ENCODE measurements around the gene MAP4K3. TPM values are rescaled to one million over a fixed set of nuclear protein-coding genes. Genes with fewer than 3 reads are reported as not detected.
"Not testable (repeated sequence)": the region's sequence is repeated elsewhere in the genome, so short reads cannot be mapped to it uniquely, and the experiment has no call there.

MAP4K3 gene
- total RNA-seq, 1 donor from 2014 or later: 142 TPM

DNA sequence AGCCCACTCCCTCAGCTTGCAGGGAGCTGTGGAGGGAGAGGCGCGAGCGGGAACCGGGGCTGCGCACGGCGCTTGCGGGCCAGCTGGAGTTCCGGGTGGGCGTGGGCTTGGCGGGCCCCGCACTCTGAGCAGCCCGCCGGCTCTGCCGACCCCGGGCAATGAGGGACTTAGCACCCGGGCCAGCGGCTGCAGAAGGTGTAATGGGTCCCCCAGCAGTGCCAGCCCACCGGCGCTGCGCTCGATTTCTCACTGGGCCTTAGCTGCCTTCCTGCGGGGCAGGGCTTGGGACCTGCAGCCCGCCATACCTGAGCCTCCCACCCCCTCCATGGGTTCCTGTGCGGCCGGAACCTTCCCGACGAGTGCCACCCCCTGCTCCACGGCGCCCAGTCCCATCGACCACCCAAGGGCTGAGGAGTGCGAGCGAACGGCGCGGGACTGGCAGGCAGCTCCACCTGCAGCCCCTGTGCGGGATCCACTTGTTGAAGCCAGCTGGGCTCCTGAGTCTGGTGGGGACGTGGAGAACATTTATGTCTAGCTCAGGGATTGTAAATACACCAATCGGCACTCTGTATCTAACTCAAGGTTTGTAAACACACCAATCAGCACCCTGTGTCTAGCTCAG, 192.7 kb downstream of the MAP4K3 start:
- not testable (repeated sequence) for DNase-seq (ENCODE audit: low spot score)

DNA sequence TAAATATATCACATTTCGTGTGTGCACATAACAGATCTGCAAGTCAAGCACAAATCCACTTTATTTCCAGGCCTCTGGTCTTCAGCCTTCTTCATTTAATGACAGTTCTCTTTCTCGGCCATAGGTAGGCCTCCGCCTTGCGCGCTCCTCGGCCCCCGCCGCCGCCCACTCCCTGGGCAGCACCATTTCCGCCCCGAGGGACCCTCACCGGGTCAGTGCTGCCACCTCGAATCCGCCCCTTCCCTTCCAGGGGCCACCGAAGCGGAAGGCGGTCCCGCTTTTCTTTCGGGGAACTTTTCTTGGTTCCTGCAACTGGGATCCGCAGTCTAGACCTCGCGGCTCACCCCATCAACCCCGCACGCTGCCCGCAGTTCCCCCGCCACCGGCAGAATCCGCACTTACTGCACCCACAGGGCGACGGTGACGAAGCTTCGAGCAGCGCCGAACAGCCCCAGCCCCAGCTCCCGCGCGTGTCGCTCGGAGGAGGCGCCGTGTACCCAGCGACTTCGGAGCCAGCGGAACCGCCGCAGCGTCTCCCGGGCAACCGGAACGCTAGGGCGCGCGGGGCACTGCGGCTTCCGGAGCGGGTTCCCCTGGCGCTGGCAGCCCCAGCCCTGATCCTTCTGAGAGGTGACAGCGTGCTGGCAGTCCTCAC, 193.5 kb downstream of the MAP4K3 start, which contains the start of gene CDKL4:
Gene CDKL4 (minus strand): TSS at position 502 of the 655 bp plus-strand sequence.
- DNase-seq (ENCODE audit: low spot score): no peak

DNA sequence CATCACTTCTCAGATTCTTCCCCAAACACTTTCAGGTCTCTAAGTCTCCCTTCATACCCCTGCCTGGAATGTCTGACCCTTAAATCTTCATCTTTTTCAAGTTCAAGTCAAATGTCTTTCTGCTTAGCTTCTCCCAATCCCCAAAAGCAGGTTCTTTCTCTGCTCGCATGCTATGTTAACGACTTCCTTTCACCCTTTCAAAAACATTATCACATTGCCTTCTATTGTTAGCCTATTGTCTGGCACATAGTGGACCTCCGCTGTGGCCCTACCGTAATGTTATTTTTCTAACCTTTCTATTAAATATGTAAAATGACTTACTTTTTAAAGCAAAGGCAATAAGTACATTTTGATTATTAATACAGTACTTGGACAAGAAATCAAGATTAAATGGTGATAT, 195.5 kb downstream of the MAP4K3 start:
- DNase-seq (ENCODE audit: low spot score): no peak

DNA sequence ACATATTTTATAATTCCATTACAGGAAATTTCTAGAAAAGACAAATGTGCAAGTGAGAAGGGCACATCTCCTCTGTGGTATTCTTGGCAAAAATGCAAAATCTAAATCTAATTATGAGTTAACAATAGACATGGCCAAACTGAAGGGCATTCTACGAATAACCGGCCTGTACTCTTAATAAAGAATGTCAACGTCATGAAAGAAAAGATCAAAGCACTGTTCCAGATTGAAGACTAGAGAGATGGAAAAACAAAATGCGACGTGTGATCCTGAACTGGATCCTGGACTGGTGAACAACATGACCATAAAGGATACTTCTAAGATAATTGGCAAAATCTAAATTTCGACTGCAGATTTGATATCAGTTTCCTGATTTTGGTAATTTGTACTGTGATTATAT, 196.3 kb downstream of the MAP4K3 start:
- no peak for DNase-seq (ENCODE audit: low spot score)

DNA sequence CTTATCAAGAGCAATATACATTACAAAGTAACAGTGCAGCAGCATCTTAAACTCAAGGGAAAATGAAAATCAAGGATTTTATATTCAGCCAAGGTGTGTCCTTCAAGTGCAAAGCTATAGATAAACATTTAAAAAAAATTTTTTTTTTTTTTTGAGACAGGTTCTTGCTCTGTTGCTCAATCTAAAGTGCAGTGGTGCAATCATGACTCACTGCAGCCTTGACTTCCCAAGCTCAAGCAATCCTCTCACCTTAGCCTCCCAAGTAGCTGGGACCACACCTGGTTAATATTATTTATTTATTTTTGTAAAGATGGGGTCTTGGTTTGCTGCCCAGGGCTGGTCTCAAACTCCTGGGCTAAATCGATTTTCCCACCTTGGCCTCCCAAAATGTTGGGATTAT, 202.3 kb downstream of the MAP4K3 start:
- no peak for DNase-seq (ENCODE audit: low spot score)

DNA sequence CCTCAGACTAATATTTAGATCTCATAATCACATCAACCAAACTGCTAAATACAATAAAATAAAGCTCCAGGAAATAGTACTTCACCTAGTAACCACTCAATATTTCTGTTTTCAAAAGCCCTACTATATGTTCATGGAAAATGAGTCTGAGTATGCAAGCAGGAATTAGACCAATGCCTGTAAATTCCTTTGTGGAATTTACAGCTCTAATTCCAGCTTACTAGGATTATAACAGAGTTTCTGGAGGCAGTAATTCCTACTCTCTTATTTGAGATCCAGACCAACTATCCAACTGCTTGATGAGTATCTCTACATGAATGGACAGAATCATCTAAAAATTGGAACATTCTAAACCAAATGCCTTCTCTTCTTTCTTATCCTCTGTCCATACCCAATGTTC, 204.9 kb downstream of the MAP4K3 start:
- peak; percentile 18 for DNase-seq (ENCODE audit: low spot score)

DNA sequence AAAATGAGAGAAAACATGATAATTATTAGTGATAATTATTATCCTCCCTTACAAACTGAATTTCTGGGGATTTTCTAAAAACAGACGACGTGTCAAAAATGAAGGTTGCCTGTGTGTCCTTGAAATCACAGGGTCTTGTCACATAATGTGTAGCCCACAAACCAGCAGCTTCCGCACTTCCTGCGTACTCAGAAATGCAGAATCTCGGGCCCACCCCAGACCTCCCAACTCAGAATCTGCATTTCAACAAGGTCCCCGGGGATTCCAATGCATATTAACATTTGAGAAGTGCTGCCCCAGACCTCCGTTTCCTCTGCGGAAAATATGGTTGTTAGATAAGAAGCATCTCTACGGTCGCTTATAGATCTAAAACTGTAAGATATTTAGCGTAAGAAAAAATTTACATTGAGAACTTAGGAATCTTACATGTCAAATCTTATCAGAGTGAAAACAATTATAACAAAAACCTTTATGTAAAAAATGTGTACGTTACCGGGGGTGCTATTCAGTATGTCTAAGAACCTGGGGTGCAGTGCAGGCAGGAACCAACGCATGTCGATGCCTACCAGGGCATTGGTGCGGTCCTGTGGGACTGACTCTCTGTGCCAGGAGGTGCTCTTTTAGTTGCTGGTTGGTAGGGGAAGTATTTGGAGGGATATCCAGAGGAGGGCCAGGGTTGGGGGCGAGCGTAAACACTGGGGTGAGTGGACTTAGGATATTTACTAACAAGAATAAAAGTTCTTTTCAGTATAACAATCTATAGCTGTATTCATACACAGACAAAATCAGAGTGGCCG, 208.5 kb downstream of the MAP4K3 start:
- peak; percentile 27 for DNase-seq (ENCODE audit: low spot score)

DNA sequence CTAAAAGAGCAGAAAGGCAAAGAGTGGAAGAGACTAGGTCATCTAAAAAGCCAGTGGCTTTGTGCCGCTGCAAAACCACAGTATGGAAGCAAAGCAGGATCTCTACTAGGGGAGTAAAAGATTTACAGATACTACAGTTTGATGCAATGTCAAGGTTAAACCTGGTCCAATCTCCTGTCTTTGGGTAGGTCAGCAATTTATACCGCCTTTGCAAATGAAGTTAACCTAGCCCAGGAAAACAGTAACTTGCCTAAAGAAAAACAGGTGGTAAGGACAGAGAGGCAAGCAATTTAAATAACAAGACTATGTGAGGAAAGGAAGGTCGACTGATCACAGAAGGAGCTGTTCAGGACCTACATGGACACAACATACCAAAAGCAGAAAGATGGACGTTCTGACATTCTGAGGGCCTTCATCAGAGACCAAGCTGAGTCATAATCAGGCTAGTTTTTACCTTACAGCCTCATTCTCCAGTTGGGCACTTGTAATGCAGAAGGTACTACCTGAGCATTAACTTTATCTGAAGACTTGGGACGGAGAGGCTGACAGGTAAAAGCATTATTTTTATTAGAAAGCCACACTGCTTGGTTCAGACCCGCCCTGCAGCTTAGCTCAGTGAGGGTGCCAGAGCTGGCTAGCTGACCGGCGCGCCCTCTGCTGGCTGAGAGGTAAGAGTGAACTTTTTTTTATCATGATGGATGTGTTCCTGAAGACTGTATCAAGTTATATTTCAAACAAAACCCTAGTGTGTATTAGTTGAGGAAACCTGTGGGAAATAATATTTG, 209.3 kb downstream of the MAP4K3 start:
- DNase-seq (ENCODE audit: low spot score): peak; percentile 78

DNA sequence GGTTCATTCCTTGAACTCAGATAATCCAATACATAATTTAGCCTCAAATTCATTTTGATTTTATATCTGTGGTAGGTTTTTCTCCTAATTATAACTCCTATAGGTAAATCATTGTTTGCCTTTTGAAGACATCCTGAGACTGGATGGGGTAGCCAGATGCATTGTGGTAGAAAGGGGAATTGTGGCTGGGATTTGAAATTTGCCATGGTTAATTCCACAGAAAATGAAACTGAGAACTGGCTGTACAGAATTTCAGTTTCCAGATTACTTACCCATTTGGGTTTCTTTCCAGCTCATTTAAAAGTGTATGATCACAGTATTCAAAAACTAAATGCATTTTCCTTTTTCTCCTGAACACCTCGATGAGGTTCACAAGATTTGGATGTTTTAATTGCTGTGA, 211.5 kb downstream of the MAP4K3 start:
- no peak for DNase-seq (ENCODE audit: low spot score)

DNA sequence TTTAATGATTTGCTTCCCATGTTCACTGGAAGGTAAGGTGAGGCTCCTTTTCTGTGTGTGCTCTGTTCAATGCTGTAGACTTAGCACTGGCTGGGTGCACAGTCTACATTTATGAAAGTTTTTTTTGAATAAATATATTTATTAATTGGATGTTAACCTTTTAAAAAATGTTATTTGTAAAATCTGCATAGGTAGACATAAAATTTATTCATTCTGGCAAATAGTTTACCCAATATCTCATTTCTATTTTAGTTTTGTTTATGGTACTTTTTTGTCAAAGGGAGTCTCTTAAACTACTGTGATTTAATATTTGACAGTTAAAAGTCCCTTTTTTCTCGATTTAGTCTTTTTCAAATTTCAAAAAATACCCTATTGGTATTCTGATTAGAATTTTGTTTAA, 213.2 kb downstream of the MAP4K3 start:
- no peak for DNase-seq (ENCODE audit: low spot score)

DNA sequence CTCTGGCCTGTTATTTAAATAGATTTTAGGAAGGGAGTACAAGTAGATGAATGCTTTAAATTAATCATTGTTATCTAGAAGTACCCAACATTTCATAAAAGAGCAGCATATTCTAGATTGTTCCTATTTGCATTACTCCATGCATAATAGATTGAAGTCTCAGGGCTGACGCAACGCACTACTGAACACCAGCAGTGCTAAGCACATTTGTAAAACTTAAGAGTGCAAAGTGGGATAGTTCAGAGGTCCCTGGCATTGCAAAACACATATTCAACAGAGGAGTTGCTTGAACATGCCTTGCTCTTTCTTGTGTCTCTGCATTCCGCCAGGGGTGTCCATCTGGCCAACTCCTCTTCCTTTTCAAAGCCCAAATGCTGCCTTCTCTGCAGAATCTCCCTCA, 215.6 kb downstream of the MAP4K3 start:
- no peak for DNase-seq (ENCODE audit: low spot score)

DNA sequence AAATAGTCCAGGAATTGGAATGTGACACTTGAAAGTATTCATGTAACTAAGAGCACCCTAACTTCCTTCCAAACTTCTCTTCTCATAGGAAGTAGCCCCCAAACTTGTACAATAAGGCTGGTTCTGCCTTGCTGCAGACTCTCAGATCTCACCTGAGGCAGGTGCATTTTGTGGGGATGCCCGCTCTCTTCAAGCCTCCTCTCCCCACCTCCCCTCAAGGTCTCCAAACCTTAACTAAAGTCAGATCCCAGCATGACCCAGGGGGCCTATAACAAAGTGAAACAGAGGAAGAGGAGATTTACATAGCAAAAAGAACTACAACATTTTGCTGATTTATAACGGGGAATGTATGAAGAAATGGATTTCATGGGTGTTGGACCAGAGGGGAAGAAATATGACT, 216.9 kb downstream of the MAP4K3 start:
- DNase-seq (ENCODE audit: low spot score): no peak

DNA sequence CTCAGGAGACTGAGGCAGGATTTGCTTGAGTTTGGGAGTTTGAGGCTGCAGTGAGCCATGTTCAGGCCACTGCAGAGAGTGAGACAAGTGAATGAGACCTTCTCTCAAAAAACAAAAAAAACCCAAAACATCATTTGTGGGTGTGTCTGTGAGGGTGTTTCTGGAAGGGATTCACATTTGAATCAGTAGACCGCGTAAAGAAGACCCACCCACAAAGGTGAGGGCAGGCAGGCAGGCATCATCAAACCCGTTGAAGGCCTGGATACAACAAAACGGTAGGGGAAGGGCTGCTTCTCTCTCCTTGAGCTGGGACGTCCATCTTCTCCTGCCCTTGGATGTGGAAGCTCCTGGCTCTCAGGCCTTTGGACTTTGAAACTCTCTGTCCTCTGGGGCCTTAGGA, 218.7 kb downstream of the MAP4K3 start:
- DNase-seq (ENCODE audit: low spot score): no peak

DNA sequence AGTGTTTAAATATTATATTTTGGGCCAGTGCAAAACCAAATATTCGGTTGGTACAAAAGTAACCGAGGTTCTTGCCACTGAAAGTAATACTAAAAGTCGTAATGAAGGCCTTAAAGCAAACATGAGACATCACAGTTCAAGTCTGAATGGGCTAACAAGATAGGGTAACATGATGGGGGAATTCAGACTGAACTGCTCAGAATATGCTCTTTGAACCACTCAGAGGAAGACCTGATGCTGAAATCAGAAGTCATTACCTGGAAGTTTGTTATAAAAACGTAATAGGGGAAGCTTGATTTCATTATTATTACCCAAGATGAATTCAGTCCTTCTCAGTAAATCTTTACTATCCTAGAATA, 219.9 kb downstream of the MAP4K3 start:
- no peak for DNase-seq (ENCODE audit: low spot score)

DNA sequence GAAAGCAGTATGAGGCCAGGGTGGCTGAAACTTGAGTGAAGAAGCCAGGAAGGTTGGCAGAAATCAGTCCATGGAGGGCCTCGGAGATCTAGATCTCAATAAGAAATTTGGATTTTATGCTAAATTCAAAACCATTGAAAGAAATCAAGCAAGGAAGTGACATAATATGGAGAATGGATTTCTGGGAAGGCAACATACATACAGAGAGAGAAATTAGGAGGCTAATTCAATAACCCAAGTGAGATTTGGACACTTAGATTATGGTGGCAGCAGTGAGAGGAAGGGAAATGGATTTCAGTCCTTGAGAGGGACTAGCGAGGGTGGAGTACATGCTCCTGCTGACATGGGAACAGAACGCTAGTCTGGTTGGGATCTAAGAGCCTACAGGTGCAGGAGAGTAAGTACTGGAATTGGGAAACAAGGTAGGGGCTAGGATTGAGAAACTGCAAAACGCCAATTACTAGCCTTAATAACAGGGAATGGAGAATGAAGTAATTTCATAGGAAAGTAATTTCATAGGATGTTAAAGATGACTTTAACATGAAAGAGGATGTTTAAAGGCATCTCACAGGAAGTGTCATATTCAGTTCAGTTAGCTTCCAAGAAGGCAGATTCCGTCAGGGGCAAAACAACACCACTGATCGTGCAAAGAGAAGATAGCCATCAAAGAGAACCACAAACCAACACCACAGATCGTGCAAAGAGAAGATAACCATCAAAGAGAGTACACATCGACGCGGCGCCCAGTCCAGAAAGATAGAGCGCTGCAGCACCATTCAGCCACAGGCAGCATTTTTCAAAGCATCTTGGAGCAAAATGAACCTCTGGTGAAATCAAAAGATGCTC, 220.5 kb downstream of the MAP4K3 start:
- DNase-seq (ENCODE audit: low spot score): no peak

DNA sequence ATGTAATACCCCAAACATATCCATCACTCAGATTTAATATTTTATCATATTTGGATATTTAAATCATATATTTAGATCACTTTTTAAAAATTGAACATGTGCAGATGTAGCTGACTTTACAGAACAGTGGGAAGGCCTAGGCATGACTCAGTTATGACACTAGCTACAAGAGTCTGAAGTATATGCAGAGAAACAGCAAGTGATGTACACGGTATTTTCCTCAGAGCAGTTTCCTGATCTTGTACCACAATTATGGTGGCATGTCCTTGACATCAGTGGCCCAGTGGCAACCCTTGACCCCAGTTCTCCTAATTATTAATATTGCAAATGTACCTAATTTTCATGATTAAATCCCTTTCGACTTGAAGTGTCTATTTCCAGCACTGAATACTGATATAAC, 221.5 kb downstream of the MAP4K3 start:
- no peak for DNase-seq (ENCODE audit: low spot score)

DNA sequence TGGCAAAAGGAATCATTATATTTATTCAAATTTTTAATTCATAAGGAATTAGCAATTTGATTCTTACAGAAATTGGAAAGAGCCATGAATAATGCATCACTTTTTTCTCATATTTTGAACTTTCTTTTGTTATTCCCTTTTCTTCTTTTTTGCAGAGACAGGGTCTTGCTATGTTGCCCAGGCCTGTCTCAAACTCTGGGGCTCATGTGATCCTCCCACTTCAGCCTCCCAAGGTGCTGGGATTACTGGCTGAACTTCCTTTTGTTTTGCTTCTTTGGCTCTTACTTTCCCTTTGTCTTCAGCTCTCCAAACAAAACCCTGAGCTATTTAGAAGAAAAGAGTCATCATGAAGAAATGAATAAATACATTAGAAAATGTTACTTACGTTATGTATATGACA, 224.1 kb downstream of the MAP4K3 start:
- DNase-seq (ENCODE audit: low spot score): no peak

DNA sequence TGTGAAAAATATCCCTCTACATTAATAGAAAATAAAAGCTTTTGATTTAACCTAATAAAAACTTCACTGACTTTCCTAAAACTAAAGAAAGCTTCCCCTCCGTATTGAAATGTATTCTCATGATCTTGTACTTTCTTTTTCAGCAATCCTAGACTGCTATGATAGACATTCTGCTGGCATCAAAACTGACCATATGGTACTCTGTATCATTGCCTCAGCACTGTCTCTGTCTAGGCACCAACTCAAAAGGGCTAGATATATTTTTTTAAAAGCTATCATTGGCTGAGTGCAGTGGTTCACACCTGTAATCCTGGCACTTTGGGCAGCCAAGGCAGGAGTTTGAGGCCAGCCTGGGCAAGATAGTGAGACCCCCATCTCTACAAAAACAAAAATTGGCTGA, 226.2 kb downstream of the MAP4K3 start:
- no peak for DNase-seq (ENCODE audit: low spot score)

DNA sequence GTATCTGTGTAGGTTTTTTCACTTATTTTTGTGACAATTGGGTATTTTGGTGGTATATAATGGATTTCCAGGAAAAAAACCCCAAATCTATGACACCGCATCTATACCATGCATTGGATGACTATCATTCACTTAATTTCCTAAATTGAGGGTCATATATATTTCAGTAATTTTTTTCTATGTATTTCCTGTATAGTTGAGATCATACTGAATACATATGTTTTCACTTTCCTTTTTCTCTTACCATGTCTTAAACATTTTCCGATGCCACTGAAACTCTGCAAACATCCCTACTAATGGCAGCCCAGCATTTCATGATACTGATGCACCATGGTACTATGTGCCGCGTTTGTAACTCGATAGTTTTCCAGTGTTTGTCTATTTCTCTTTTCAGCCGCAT, 233.7 kb downstream of the MAP4K3 start:
- no peak for DNase-seq (ENCODE audit: low spot score)

DNA sequence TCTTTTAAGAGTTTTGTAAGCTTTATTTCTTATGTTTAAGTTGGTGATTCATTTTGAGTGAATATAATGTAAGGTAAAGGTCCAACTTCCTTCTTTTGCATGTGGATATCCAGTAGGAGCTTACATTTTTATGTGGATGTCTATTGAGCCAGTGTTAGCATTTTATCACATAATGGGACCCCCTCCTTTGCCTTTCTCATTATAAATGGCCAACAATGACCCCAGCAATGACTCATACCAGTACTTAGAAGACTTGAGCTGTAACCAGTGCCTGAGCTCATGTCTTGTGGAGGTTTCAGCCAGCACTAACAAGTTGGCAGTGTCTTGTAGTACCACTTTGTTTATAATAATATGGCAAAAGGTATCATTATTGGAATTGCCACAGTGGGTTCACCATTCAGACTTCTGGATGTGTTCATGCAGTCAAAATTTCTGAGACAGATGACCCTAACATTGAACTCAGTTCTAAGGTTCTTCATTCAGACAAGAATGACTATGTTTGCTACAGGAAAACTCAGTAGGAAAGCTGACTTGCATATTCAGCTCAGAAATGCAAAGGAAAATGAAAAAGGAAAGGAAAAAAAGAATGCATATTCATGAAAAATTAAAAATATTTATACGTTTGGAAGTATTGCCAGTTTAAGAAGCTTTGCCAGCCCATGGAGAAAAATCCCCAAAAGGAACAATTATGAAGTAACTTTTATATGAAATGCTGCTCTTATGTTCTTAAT, 234.3 kb downstream of the MAP4K3 start:
- DNase-seq (ENCODE audit: low spot score): no peak

All from umbilical cord (tissue), 2 donors.